H1 (cell line): Measurements from ENCODE around the gene FAM83C. TPM values are rescaled to one million over a fixed set of nuclear protein-coding genes. Genes with fewer than 3 reads are reported as not detected.

Source experiments
- ASH2L ChIP-seq: fragments of 200-600, 300-600 bp; sonication (generic); IDR thresholded peaks from one replicate; pipeline ENCODE4 v1.7.1; 2017; ENCODE audit warnings: low read length
- ATF2 ChIP-seq: IDR thresholded peaks from 2 replicates; pipeline ENCODE4 v1.6.1; 2012; ENCODE audit warnings: low read length, inconsistent platforms
- EGR1 ChIP-seq: IDR thresholded peaks from 2 replicates; pipeline ENCODE4 v1.6.1; 2011; ENCODE audit warnings: low read depth, low read length, borderline replicate concordance
- EP300 ChIP-seq, 2 experiments: IDR thresholded peaks; 1 replicate in 1 of 2; 2 replicates in 1 of 2; pipeline ENCODE4 v1.6.1; 2011 to 2012; ENCODE audit warnings: low read depth in 2 of 2, low read length in 2 of 2, mild to moderate bottlenecking in 2 of 2, borderline replicate concordance in 1 of 2, inconsistent platforms in 1 of 2, moderate library complexity in 1 of 2
- HDAC6 ChIP-seq: IDR thresholded peaks from one replicate; pipeline ENCODE4 v1.7.1; 2012; ENCODE audit warnings: low read depth, mild to moderate bottlenecking, inconsistent platforms, low read length, moderate library complexity
- POLR2AphosphoS5 ChIP-seq: IDR thresholded peaks from 2 replicates; pipeline ENCODE4 v1.6.1; 2011; ENCODE audit warnings: low read depth, low read length
- RXRA ChIP-seq: IDR thresholded peaks from 2 replicates; pipeline ENCODE4 v1.6.1; 2011; ENCODE audit warnings: low read depth, mild to moderate bottlenecking, low read length, moderate library complexity; ENCODE audit not compliant: insufficient read depth
- SIX5 ChIP-seq: IDR thresholded peaks from 2 replicates; pipeline ENCODE4 v1.6.1; 2011; ENCODE audit warnings: mild to moderate bottlenecking, low read depth, low read length
- TAF7 ChIP-seq: optimal IDR thresholded peaks from 2 replicates; pipeline ENCODE3; 2011; ENCODE audit warnings: low read depth, mild to moderate bottlenecking, inconsistent platforms, low read length, moderate library complexity, borderline replicate concordance
- TEAD4 ChIP-seq: IDR thresholded peaks from 2 replicates; pipeline ENCODE4 v1.6.1; 2012; ENCODE audit warnings: low read depth, low read length, inconsistent platforms, mixed read lengths
- YY1 ChIP-seq: IDR thresholded peaks from 2 replicates; pipeline ENCODE4 v1.6.1; 2011; ENCODE audit warnings: low read depth, mild to moderate bottlenecking, low read length
- polyA plus RNA-seq, 7 experiments: library from polyadenylated mRNA; depleted of rRNA in 3 of 7; stranded (reverse) in 5 of 7; unstranded in 2 of 7; fragments of >200 nt in 5 of 7; fragments of 200-250 nt in 2 of 7; gene quantifications; 1 replicate in 5 of 7; 2 replicates in 1 of 7; 4 replicates in 1 of 7; pipeline versions ENCODE4 v1.2.1 to v1.2.3, GENCODE V29; 2011 to 2013; ENCODE audit warnings: missing spikeins in 2 of 7, mixed read lengths in 2 of 7
- total RNA-seq: library from RNA; stranded (reverse); fragmentation: NEBNext Ultra II Directional; extraction: Animal tissue kit (Norgen Biotek cat#: 25700); gene quantifications from 2 replicates; pipeline ENCODE4 v1.2.1, GENCODE V29; 2021

Gene FAM83C
- total and polyA plus RNA-seq, 2 of the 8 experiments (the other 6 are each of a cell fraction or from before 2014, with no cell fraction given) = not detected

- no peak for TF ChIP-seq ATF2
- TF ChIP-seq YY1 = peak; percentile 83
- no peak for TF ChIP-seq ASH2L
- peak in 1 of 2 experiments; percentile 20; a peak in 1 of 3 replicates for TF ChIP-seq EP300 (IDR thresholded peaks at IDR 0.05; ENCODE audit: borderline replicate concordance in 1 of 2, low read depth in 2 of 2, low read length in 2 of 2)
- TF ChIP-seq TEAD4 = peak; percentile 65; the same call in 1 of the 2 replicates
- peak; percentile 39; the same call in 1 of the 2 replicates for TF ChIP-seq EGR1
- no peak for TF ChIP-seq TAF7
- no peak for TF ChIP-seq HDAC6
- no peak for TF ChIP-seq RXRA
- no peak for TF ChIP-seq POLR2AphosphoS5
- no peak for TF ChIP-seq SIX5
Observed at GRCh38 chr20:35303735-35304491, 11.7 kb upstream of the FAM83C start (continued).
